ENCODE data around the gene GABBR1.
"Not testable (repeated sequence)": the region's sequence is repeated elsewhere in the genome, so short reads cannot be mapped to it uniquely, and the experiment has no call there.

Gene GABBR1

DNA sequence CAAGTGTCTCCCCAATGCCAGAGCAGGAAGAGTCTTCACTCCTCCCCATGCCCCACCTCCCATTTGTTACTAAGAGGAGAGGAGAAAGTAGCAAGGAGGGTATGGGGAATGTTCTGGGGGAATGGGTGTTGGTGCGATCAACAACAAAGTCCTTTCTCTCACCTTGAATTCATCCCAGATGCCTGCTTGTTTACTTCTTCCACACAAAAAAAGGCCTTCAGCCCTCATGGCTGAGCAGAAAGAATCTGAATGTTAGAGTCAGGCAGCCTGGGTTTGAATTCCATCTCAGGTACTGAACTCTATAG is 33.8 kb upstream of the GABBR1 start:
- no peak overlapping the region for H3K27ac ChIP-seq (ENCODE audit: low read length)
- 0 out of 2 replicates have a peak, but pooled peaks cover 4% of the 10 kb centered on the region for H3K27me3 ChIP-seq (ENCODE audit: low read depth, low read length)
- no peak overlapping the region for H3K4me2 ChIP-seq (ENCODE audit: low read length)
- H3K4me1 ChIP-seq (ENCODE audit: low read length): peaks cover 11% of the 10 kb centered on the region
- H3K4me3 ChIP-seq (ENCODE audit: low read length): no peak overlapping the region
- H3K36me3 ChIP-seq (replicated peaks; ENCODE audit: low read depth, low read length): no peaks in the 10 kb centered on the region
- H2AFZ ChIP-seq (ENCODE audit: low read depth, low read length): no peak overlapping the region
- no peaks in the 10 kb centered on the region for H3K9me3 ChIP-seq (ENCODE audit: insufficient read depth, low read length)
- no peak for TF ChIP-seq EZH2phosphoT487 (IDR thresholded peaks at IDR 0.05; ENCODE audit: low read depth)
- TF ChIP-seq, protein P1, sequence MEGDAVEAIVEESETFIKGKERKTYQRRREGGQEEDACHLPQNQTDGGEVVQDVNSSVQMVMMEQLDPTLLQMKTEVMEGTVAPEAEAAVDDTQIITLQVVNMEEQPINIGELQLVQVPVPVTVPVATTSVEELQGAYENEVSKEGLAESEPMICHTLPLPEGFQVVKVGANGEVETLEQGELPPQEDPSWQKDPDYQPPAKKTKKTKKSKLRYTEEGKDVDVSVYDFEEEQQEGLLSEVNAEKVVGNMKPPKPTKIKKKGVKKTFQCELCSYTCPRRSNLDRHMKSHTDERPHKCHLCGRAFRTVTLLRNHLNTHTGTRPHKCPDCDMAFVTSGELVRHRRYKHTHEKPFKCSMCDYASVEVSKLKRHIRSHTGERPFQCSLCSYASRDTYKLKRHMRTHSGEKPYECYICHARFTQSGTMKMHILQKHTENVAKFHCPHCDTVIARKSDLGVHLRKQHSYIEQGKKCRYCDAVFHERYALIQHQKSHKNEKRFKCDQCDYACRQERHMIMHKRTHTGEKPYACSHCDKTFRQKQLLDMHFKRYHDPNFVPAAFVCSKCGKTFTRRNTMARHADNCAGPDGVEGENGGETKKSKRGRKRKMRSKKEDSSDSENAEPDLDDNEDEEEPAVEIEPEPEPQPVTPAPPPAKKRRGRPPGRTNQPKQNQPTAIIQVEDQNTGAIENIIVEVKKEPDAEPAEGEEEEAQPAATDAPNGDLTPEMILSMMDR (IDR thresholded peaks at IDR 0.05; ENCODE audit: low read depth, low read length): no peak
- no peaks in the 10 kb centered on the region for H3K79me2 ChIP-seq (ENCODE audit: low read length)
- no peaks in the 10 kb centered on the region for H4K20me1 ChIP-seq (ENCODE audit: insufficient read depth, low read length)
- no peak overlapping the region for H3K9ac ChIP-seq (ENCODE audit: low read length)

- TF ChIP-seq, protein P1 (IDR thresholded peaks at IDR 0.05; ENCODE audit: low read depth, low read length): no peak
- TF ChIP-seq EZH2phosphoT487 (IDR thresholded peaks at IDR 0.05; ENCODE audit: low read depth): no peak
- Histone ChIP-seq H3K27me3 (ENCODE audit: low read depth, low read length) (0 out of 2 replicates have a peak, but pooled peaks cover 4% of the 10 kb centered on the region), H3K4me1 (ENCODE audit: low read length) (peaks cover 11% of the 10 kb centered on the region), H3K36me3 (replicated peaks; ENCODE audit: low read depth, low read length) (no peaks in the 10 kb centered on the region), H2AFZ (ENCODE audit: low read depth, low read length) (no peak overlapping the region), H3K9me3 (ENCODE audit: insufficient read depth, low read length) (no peaks in the 10 kb centered on the region), H3K4me3 (ENCODE audit: low read length) (no peak overlapping the region), H3K9ac (ENCODE audit: low read length) (no peak overlapping the region), H3K79me2 (ENCODE audit: low read length) (no peaks in the 10 kb centered on the region), H3K4me2 (ENCODE audit: low read length) (no peak overlapping the region), H3K27ac (ENCODE audit: low read length) (no peak overlapping the region), H4K20me1 (ENCODE audit: insufficient read depth, low read length) (no peaks in the 10 kb centered on the region)
Measured at GRCh38 chr6:29665942-29666825, 33.2 kb upstream of the GABBR1 start.

DNA sequence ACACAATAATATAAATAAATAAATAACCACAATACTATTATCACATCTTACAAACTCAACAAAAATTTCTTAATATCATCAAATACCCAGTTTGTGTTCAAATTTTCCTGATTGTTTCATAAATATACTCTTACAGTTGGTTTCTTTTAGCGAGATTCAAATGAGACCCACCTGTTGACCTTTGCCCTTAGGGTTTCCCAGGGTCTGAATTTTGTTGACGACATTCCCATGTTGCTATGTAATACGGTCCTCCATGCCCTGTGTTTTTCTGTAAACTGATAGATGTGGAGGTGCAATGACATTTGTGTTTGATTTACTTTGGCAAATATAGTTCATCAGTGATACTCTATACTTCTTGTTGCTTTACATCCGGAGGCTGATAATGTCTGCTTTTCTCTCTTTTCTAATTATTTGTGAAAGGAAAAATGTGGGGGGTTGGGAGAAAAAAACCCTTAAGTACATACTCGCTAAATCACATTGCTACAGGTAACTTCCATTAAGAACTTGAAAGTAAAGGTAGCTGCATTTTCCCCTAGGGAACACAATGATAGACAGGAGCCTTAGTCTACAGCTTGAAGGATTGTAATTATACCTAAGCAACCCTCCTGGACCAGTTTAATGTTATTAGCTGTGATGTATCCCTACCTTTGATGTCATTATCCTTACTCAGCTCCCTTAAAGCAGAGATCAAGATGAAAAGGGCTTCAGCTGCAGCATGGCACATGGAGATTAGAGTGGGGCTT is 30.5 kb upstream of the GABBR1 start:
- H3K4me1 ChIP-seq (ENCODE audit: low read length): peaks cover 11% of the 10 kb centered on the region
- H3K4me2 ChIP-seq (ENCODE audit: low read length): no peak overlapping the region
- H3K27me3 ChIP-seq (ENCODE audit: low read depth, low read length): 0 out of 2 replicates have a peak, but pooled peaks cover 3% of the 10 kb centered on the region
- H3K4me3 ChIP-seq (ENCODE audit: low read length): no peak overlapping the region
- no peaks in the 10 kb centered on the region for H3K79me2 ChIP-seq (ENCODE audit: low read length)
- no peaks in the 10 kb centered on the region for H4K20me1 ChIP-seq (ENCODE audit: insufficient read depth, low read length)
- no peak overlapping the region for H3K9ac ChIP-seq (ENCODE audit: low read length)
- no peak for TF ChIP-seq EZH2phosphoT487 (IDR thresholded peaks at IDR 0.05; ENCODE audit: low read depth)
- TF ChIP-seq, protein P1 (IDR thresholded peaks at IDR 0.05; ENCODE audit: low read depth, low read length): no peak
- H2AFZ ChIP-seq (ENCODE audit: low read depth, low read length): no peak overlapping the region
- H3K36me3 ChIP-seq (replicated peaks; ENCODE audit: low read depth, low read length): no peaks in the 10 kb centered on the region
- no peaks in the 10 kb centered on the region for H3K9me3 ChIP-seq (ENCODE audit: insufficient read depth, low read length)
- H3K27ac ChIP-seq (ENCODE audit: low read length): no peak overlapping the region

- not testable (repeated sequence) for H3K79me2 ChIP-seq (ENCODE audit: low read length); H3K4me3 ChIP-seq (ENCODE audit: low read length); H4K20me1 ChIP-seq (ENCODE audit: insufficient read depth, low read length); H3K9me3 ChIP-seq (ENCODE audit: insufficient read depth, low read length); H3K36me3 ChIP-seq (replicated peaks; ENCODE audit: low read depth, low read length); H3K9ac ChIP-seq (ENCODE audit: low read length); H3K27me3 ChIP-seq (ENCODE audit: low read depth, low read length); H2AFZ ChIP-seq (ENCODE audit: low read depth, low read length); H3K4me2 ChIP-seq (ENCODE audit: low read length); H3K27ac ChIP-seq (ENCODE audit: low read length); H3K4me1 ChIP-seq (ENCODE audit: low read length)
Measured at GRCh38 chr6:29661502-29662141, 28.6 kb upstream of the GABBR1 start.
